Measurements from ENCODE around the gene TSPAN3.

DNA sequence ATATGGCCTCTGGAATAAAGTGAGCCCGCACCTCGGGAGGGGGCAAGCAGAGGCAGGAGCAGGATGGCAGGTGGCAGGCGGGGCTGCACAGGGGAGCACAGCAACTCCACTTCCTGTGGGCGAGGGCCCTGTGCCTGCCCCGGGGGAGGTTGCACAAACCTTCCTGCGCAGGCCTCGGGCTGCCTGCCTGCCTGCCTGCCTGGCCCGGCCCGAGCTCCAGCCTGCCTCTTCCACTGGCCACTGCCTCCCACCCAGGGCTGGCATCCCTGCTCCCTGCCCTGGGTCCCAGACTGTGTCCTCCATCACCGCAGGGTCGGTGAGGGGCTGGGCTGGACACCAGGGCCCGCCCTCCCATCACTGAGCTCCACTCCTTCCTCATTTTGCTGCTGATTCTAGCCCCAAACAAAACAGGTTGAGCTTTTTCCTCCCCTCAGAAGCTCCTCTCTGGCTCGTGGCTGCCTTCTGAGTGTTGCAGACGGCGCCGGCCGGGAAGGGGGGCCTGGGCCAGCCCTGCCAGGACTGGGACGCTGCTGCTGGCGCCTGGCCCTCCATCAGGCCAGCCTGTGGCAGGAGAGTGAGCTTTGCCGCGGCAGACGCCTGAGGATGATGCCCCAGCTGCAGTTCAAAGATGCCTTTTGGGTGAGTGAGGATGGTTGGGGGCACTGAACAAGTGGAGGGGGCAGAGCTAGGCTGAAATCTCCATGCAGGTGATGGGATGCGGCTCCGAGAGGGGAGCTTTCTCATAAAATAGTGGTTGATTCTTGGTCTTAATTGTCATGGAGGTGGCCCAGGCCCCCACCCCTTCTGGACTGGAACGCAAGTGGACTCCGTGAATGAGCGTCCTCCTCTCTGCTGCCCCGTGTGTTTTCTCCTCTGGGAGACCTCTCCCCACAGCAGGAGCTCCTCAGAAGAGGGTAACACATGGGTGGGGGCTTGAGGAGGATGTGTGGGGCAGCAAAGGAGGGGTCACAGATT lies 75.7 kb downstream of the TSPAN3 start, which contains the start of gene PSTPIP1:
- TF ChIP-seq SUZ12 (IDR thresholded peaks at IDR 0.05; ENCODE audit: extremely low read depth, insufficient read depth, insufficient read length) (no peak), YY1 (IDR thresholded peaks at IDR 0.05; ENCODE audit: insufficient read depth, insufficient read length) (no peak), ZNF274 (IDR thresholded peaks at IDR 0.05; ENCODE audit: low read depth, low read length) (no peak)

Data from NT2/D1 (cell line).